GM18499 (cell line): ENCODE results near the gene STK32B.
"Not testable (repeated sequence)": the region's sequence is repeated elsewhere in the genome, so short reads cannot be mapped to it uniquely, and the experiment has no call there.

Experiments
- ATAC-seq: cut with Tn5 transposase; IDR thresholded peaks from one replicate; pipeline ENCODE4 v1.9.1; 2021; ENCODE audit warnings: moderate number of reproducible peaks; ENCODE audit not compliant: insufficient read depth, unreplicated experiment

Gene STK32B

GRCh38 chr4:5409972-5410618 lies 358.8 kb downstream of the STK32B start:
- no peak for ATAC-seq

- no peak for ATAC-seq
These were observed 361.0 kb downstream of the STK32B start for GRCh38 chr4:5412296-5412695.

- ATAC-seq, result no peak
These were observed 361.5 kb downstream of the STK32B start for GRCh38 chr4:5412751-5413150.

- no peak for ATAC-seq
These were observed 365.4 kb downstream of the STK32B start for GRCh38 chr4:5416637-5417036.

- no peak for ATAC-seq
These were observed 369.0 kb downstream of the STK32B start for GRCh38 chr4:5420266-5420665.

- ATAC-seq, result no peak
These were observed 370.1 kb downstream of the STK32B start for GRCh38 chr4:5421416-5421815.

- no peak for ATAC-seq
These were observed 370.9 kb downstream of the STK32B start for GRCh38 chr4:5422195-5422594.

- no peak for ATAC-seq
These were observed 372.4 kb downstream of the STK32B start for GRCh38 chr4:5423670-5424069.

GRCh38 chr4:5424211-5424610 lies 372.9 kb downstream of the STK32B start:
- ATAC-seq, result no peak

- ATAC-seq, result no peak
These were observed 373.6 kb downstream of the STK32B start for GRCh38 chr4:5424901-5425300.

GRCh38 chr4:5429747-5430146 lies 378.5 kb downstream of the STK32B start:
- ATAC-seq, result no peak

GRCh38 chr4:5433196-5433595 lies 381.9 kb downstream of the STK32B start:
- ATAC-seq, result no peak

- ATAC-seq, result no peak
These were observed 383.9 kb downstream of the STK32B start for GRCh38 chr4:5435201-5435600.

- ATAC-seq, result no peak
These were observed 384.5 kb downstream of the STK32B start for GRCh38 chr4:5435823-5436222.

- ATAC-seq, result not testable (repeated sequence)
These were observed 392.9 kb downstream of the STK32B start for GRCh38 chr4:5443976-5444802.

- ATAC-seq, result no peak
These were observed 393.7 kb downstream of the STK32B start for GRCh38 chr4:5444918-5445517.

- ATAC-seq, result no peak
These were observed 395.4 kb downstream of the STK32B start for GRCh38 chr4:5446595-5447226.

- ATAC-seq, result no peak
These were observed 396.5 kb downstream of the STK32B start for GRCh38 chr4:5447755-5448154.

GRCh38 chr4:5448221-5448620 lies 396.9 kb downstream of the STK32B start:
- no peak for ATAC-seq

- no peak for ATAC-seq
These were observed 400.0 kb downstream of the STK32B start for GRCh38 chr4:5451243-5451642.

GRCh38 chr4:5452156-5452555 lies 400.9 kb downstream of the STK32B start:
- ATAC-seq, result no peak
